Kidney (tissue), 14 donors: Measurements from ENCODE around the gene HSPA9. TPM values are rescaled to one million over a fixed set of nuclear protein-coding genes. Genes with fewer than 3 reads are reported as not detected.

Source experiments
- DNase-seq, 5 donors: peaks; one replicate each; pipeline ENCODE4 v3.0.0-alpha.2; 2013 to 2020
- FAIRE-seq: peaks from 2 replicates; lab custom pipeline; 2012; peaks lifted over from hg19 to GRCh38; lab: Jason Lieb, UNC
- H3K27ac ChIP-seq, 2 donors: one replicate each; pipeline ENCODE4 v1.7.0; 2013; ENCODE audit warnings: low read depth in 2 of 2, low read length in 2 of 2, inconsistent platforms in 1 of 2
- H3K27me3 ChIP-seq: one replicate; pipeline ENCODE4 v1.7.1; 2013; ENCODE audit warnings: low read length, inconsistent platforms; ENCODE audit not compliant: control insufficient read depth, insufficient read depth
- H3K36me3 ChIP-seq, 3 donors: one replicate each; pipeline versions ENCODE4 v1.7.0 to v1.7.1; 2013; ENCODE audit warnings: low read length in 3 of 3, control low read depth in 1 of 3, inconsistent platforms in 1 of 3; ENCODE audit not compliant: insufficient read depth in 3 of 3, control insufficient read depth in 2 of 3
- H3K4me1 ChIP-seq, 3 donors: one replicate each; pipeline versions ENCODE4 v1.7.0 to v1.7.1; 2013; ENCODE audit warnings: low read length in 3 of 3, inconsistent platforms in 1 of 3, low read depth in 1 of 3; ENCODE audit not compliant: control insufficient read depth in 2 of 3, insufficient read depth in 2 of 3
- H3K4me3 ChIP-seq, 3 donors: one replicate each; pipeline versions ENCODE4 v1.7.0 to v1.8.1; 2013; ENCODE audit warnings: low read length in 3 of 3, control low read depth in 1 of 3, inconsistent platforms in 1 of 3
- H3K9ac ChIP-seq, 3 donors: one replicate each; pipeline versions ENCODE4 v1.7.0 to v1.7.1; 2013; ENCODE audit warnings: low read length in 3 of 3, control low read depth in 1 of 3, inconsistent platforms in 1 of 3
- H3K9me3 ChIP-seq, 3 donors: one replicate each; pipeline versions ENCODE4 v1.7.0 to v1.7.1; 2013; ENCODE audit warnings: low read length in 3 of 3, control low read depth in 1 of 3, inconsistent platforms in 1 of 3; ENCODE audit not compliant: control insufficient read depth in 2 of 3, insufficient read depth in 1 of 3
- CTCF ChIP-seq: IDR thresholded peaks from 3 replicates; pipeline ENCODE4 v1.5.1; 2012; ENCODE audit warnings: mild to moderate bottlenecking, moderate library complexity, borderline replicate concordance; ENCODE audit not compliant: insufficient read depth; ENCODE audit errors: extremely low read depth
- intact Hi-C: fragments of 100-400 bp; cut with DNase I; formaldehyde crosslinking; loops from one replicate; pipeline ENCODE4 v1.11.1; 2022
- polyA plus RNA-seq: library from polyadenylated mRNA; stranded (reverse); fragments of 350-450 nt; fragmentation: Illumina TruSeq; extraction: RNeasy Lipid Tissue Mini Kit (QIAGEN cat#74804); gene quantifications from one replicate; pipeline ENCODE4 v1.2.3, GENCODE V29; 2014; ENCODE audit warnings: low read depth, low replicate concordance; ENCODE audit not compliant: insufficient read depth
- total RNA-seq: library from RNA; stranded (reverse); fragmentation: NEBNext Ultra II Directional; extraction: Animal tissue kit (Norgen Biotek cat#: 25700); gene quantifications from one replicate; pipeline ENCODE4 v1.2.1, GENCODE V29; 2021
- donor health status: control.
- donor health status: control.
- donor health status: control.
- donor health status: control.
- donor health status: control.
- donor health status: DM: yes; HTN: yes; CAD: no.
- donor health status: Normal renal cell carcinoma (clear cell type).

HSPA9 gene
- total and polyA plus RNA-seq, 2 donors from 2014 or later = 192 to 331 TPM

- peaks cover 12 to 59% (median 43%) of the 10 kb centered on the region in 3 donors for H3K36me3 ChIP-seq
- TF ChIP-seq CTCF = no peak
- peaks cover 2 to 8% (median 6%) of the 10 kb centered on the region in 3 donors for H3K4me1 ChIP-seq
- H3K27ac ChIP-seq = no peak overlapping the region
- no peaks in the 10 kb centered on the region for H3K27me3 ChIP-seq
- H3K4me3 ChIP-seq = no peak overlapping the region
- intact Hi-C loops = no loop called here
- DNase-seq = no peak
- peak overlapping the region in 1 of 3 donors; percentile 12 for H3K9ac ChIP-seq
- FAIRE-seq = no peak
- no peaks in the 10 kb centered on the region for H3K9me3 ChIP-seq
Measured at GRCh38 chr5:138563340-138564118, 11.7 kb downstream of the HSPA9 start.

GRCh38 chr5:138560971-138561370 is 14.2 kb downstream of the HSPA9 start:
- Histone ChIP-seq H3K27me3 (no peaks in the 10 kb centered on the region), H3K9ac (no peak overlapping the region), H3K4me3 (no peak overlapping the region), H3K36me3 (peaks cover 20 to 63% (median 61%) of the 10 kb centered on the region in 3 donors), H3K27ac (no peak overlapping the region), H3K9me3 (no peaks in the 10 kb centered on the region), H3K4me1 (peaks cover 0 to 2% (median 0%) of the 10 kb centered on the region in 3 donors)
- DNase-seq = no peak
- intact Hi-C loops = no loop called here
- TF ChIP-seq CTCF = no peak
- no peak for FAIRE-seq

GRCh38 chr5:138559937-138560336 is 15.3 kb downstream of the HSPA9 start:
- no peak for TF ChIP-seq CTCF
- H3K9me3 ChIP-seq = no peaks in the 10 kb centered on the region
- H3K4me1 ChIP-seq = peaks cover 0 to 2% (median 0%) of the 10 kb centered on the region in 3 donors
- DNase-seq (peak in 1 of 5 donors; percentile 57), FAIRE-seq (no peak)
- H3K27ac ChIP-seq = no peak overlapping the region
- intact Hi-C loops = no loop called here
- H3K4me3 ChIP-seq = no peak overlapping the region
- no peaks in the 10 kb centered on the region for H3K27me3 ChIP-seq
- H3K36me3 ChIP-seq = peaks cover 17 to 57% (median 55%) of the 10 kb centered on the region in 3 donors
- no peak overlapping the region for H3K9ac ChIP-seq
